ENCODE results near the gene CRX. TPM values are rescaled to one million over a fixed set of nuclear protein-coding genes. Genes with fewer than 3 reads are reported as not detected.
"Not testable (repeated sequence)": the region's sequence is repeated elsewhere in the genome, so short reads cannot be mapped to it uniquely, and the experiment has no call there.

CRX gene
- total RNA-seq, 1 donor from 2014 or later: not detected

DNA sequence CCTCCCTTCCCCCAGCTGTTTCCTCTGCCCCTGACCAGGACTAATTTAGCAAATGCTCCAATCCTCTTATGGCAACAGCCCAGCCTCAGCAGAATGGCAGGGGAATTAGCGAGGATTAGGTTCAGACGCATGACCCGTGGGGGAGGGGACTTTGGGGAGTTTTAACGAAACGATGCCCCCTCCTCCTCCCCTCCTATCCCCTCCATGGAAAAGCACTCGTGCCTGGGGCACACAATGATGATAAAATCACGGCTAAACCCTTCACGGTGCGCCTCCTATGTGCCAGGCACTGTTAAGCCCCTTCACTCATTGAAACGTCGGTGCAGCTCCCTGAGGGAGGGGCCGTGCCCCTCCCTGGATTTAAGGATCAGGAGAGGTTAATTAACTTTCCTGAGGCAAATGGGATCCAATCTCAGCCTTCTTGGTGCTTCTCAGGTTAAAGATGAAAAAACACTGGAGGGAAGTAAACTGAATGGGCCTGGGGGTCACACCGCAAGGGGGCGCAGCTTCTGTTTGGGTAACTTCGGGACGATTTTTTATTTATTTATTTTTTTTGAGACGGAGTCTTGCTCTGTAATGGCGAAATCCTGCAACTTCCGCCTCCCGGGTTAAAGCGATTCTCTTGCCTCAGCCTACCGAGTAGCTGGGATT lies 27.2 kb downstream of the CRX start:
- Mint-ChIP-seq H3K27me3 (ENCODE audit: low read depth) (peaks cover 26% of the 10 kb centered on the region), H3K4me3 (ENCODE audit: low read depth) (no peak overlapping the region), H3K4me1 (ENCODE audit: low read depth) (peaks cover 2% of the 10 kb centered on the region), H3K9me3 (no peaks in the 10 kb centered on the region), H3K36me3 (ENCODE audit: low read depth) (no peaks in the 10 kb centered on the region), H3K27ac (no peak overlapping the region)
- intact Hi-C loops (cut with micrococcal nuclease): no loop called here
- peak; percentile 10 for DNase-seq (ENCODE audit: low spot score)

DNA sequence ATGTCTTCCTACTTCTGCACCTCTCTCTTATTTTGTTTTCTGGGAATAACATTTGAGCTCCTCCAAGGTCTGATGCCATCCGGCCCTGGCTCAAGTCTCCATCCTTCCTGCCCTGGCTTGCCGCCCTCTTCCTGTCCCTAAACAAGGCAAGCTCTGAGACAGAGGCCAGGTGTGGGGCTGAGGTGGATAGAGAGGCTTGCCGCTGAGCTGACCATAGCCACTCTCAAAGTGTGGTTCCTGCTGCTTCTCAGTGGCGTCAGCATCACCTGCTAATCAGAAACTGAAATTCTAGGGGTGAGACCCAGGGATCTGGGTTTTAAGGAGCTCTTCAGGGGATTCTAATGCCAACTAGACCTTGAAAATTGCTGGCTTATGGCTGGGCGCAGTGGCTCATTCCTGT lies 31.3 kb downstream of the CRX start:
- DNase-seq (ENCODE audit: low spot score): no peak
- Mint-ChIP-seq H3K36me3 (ENCODE audit: low read depth) (no peaks in the 10 kb centered on the region), H3K27ac (no peak overlapping the region), H3K4me3 (ENCODE audit: low read depth) (no peak overlapping the region), H3K27me3 (ENCODE audit: low read depth) (peaks cover 28% of the 10 kb centered on the region), H3K9me3 (no peaks in the 10 kb centered on the region), H3K4me1 (ENCODE audit: low read depth) (peaks cover 5% of the 10 kb centered on the region)
- intact Hi-C loops (cut with micrococcal nuclease): no loop called here

DNA sequence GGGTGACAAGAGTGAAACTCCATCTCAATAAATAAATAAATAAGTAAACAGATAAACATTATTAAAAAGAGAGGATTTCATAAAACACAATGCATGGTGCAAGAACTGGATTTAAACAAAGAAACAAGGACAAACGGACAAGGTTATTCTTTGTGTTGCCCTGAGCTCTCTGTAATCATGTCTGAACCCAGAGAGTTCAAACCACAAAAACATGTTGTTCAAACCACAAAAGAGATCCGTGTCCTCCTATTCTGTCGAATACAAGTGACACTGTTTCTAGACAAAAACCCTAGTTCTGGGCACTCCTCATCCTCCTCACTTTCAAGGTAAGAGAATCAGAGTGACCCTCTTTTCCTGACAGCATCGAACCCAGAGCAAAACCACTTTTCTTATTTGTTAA lies 32.7 kb downstream of the CRX start:
- no peaks in the 10 kb centered on the region for H3K36me3 Mint-ChIP-seq (ENCODE audit: low read depth)
- intact Hi-C loops (cut with micrococcal nuclease): no loop called here
- no peak overlapping the region for H3K4me3 Mint-ChIP-seq (ENCODE audit: low read depth)
- no peaks in the 10 kb centered on the region for H3K9me3 Mint-ChIP-seq
- DNase-seq (ENCODE audit: low spot score): no peak
- H3K27ac Mint-ChIP-seq: no peak overlapping the region
- H3K4me1 Mint-ChIP-seq (ENCODE audit: low read depth): peaks cover 3% of the 10 kb centered on the region
- H3K27me3 Mint-ChIP-seq (ENCODE audit: low read depth): peaks cover 19% of the 10 kb centered on the region

DNA sequence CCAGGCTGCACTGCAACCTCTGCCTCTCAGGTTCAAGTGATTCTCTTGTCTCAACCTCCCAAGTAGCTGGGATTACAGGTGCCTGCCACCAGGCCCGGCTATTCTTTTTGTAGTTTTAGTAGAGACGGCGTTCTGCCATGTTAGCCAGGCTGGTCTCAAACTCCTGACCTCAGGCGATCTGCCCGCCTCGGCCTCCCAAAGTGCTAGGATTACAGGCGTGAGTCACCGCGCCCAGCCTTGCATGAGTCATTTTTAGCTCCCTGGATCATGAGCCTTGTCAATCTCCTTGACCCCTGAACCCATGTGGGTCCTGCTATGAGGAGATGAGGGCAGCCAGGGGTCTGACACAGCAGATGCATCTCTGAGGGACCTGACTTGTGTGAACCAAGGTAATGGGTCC lies 36.5 kb downstream of the CRX start:
- H3K4me1 Mint-ChIP-seq (ENCODE audit: low read depth); intact Hi-C loops (cut with micrococcal nuclease); H3K9me3 Mint-ChIP-seq; H3K4me3 Mint-ChIP-seq (ENCODE audit: low read depth); DNase-seq (ENCODE audit: low spot score); H3K27me3 Mint-ChIP-seq (ENCODE audit: low read depth); H3K36me3 Mint-ChIP-seq (ENCODE audit: low read depth); H3K27ac Mint-ChIP-seq: not testable (repeated sequence)

DNA sequence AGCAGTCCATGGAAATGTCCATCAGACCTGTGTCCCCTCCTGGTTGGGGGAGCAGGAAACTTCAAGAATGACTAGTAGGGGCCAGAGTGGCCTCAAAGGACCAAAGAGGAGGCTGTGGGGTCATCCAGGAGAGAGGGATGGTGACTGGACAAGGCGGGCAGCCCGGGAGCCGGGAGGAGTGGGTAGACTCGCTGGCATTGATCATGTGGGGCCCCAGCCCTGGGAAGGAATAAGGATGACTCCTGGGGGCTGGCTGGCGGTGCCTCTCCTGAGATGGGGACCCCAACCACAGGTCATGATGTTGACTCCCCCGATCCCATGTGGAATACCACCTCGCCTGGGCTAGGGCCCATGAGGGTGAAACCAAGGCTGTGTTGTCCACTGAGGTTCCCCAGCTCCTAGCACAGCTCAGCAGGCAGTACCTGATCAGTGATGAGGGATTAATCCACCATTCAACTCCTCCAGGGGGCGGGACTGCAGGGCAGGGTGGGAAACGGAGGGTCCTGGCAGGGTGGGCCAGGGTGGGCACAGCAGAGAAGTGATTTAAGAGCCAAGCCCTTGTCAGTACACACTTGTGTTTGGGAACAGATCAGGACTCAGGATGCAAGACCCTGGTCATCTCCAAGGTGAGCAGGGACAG lies 37.0 kb downstream of the CRX start, which contains the start of gene TPRX2:
TPRX2 (plus strand) TSS at position 590 of the 640 bp plus-strand sequence; CDS start at position 602, 12 bp downstream.
- H3K36me3 Mint-ChIP-seq (ENCODE audit: low read depth); H3K4me3 Mint-ChIP-seq (ENCODE audit: low read depth); H3K4me1 Mint-ChIP-seq (ENCODE audit: low read depth); H3K27ac Mint-ChIP-seq; H3K9me3 Mint-ChIP-seq; intact Hi-C loops (cut with micrococcal nuclease); H3K27me3 Mint-ChIP-seq (ENCODE audit: low read depth); DNase-seq (ENCODE audit: low spot score): not testable (repeated sequence)

DNA sequence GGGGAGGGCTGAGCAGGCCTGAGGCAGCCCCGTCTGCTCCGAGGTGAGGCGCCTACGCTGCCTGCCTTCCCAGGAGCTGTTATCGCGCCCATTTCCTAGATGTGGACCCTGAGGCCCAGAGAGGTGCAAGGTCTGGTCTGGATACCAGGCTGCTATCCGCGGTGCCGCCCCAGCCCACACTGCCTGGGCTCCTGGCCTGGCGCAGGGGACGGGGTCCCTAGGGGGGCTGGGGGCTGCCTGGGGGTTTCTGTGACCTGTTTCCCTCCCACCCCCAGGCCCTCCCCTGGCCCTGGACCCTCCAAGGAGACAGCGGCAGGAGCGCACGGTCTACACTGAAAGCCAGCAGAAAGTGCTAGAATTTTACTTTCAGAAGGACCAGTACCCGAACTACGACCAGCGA lies 38.1 kb downstream of the CRX start:
- not testable (repeated sequence) for H3K4me3 Mint-ChIP-seq (ENCODE audit: low read depth); H3K4me1 Mint-ChIP-seq (ENCODE audit: low read depth); H3K27me3 Mint-ChIP-seq (ENCODE audit: low read depth); H3K36me3 Mint-ChIP-seq (ENCODE audit: low read depth); H3K9me3 Mint-ChIP-seq; H3K27ac Mint-ChIP-seq; DNase-seq (ENCODE audit: low spot score)
- intact Hi-C loops (cut with micrococcal nuclease): loop anchor here (5.0 kb wide), 1 partner anchor 48 kb away; no protein-coding TSS in a partner anchor

DNA sequence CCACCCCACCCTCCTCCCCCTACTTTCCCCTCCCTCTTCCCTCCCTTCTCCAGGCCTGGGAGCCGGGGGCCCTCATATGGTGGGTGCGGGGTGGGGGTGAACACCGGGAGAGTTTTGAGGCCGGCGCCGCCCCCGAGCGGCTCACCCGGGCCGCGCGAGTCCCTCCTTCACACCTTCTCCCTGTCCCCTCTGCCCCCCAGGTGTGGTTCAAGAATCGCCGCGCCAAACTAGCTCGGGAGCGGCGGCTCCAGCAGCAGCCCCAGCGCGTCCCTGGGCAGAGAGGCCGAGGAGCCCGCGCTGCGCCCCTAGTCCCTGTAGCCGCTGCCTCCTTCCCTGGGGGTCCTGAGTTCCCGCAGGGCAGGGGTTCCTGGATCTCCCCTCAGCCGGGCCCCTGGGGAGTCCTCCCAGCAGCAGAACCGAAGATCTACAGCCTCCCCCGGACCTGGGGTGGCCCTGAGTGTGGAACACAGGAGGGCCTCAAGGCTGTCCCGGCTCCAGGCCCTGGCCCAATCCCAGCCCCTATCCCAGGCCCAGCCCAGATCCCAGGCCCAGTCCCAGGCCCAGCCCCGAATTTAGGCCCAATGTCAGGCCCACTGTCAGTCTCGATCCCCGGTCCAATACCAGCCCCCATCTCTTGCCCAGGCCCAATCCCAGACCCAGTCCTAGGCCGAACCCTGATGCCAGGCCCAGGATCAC lies 39.0 kb downstream of the CRX start:
- no peak overlapping the region for H3K4me3 Mint-ChIP-seq (ENCODE audit: low read depth)
- no peaks in the 10 kb centered on the region for H3K4me1 Mint-ChIP-seq (ENCODE audit: low read depth)
- no peaks in the 10 kb centered on the region for H3K9me3 Mint-ChIP-seq
- no peaks in the 10 kb centered on the region for H3K27me3 Mint-ChIP-seq (ENCODE audit: low read depth)
- H3K36me3 Mint-ChIP-seq (ENCODE audit: low read depth): no peaks in the 10 kb centered on the region
- no peak for DNase-seq (ENCODE audit: low spot score)
- no peak overlapping the region for H3K27ac Mint-ChIP-seq
- intact Hi-C loops (cut with micrococcal nuclease): loop anchor here (5.0 kb wide), 1 partner anchor 48 kb away; no protein-coding TSS in a partner anchor

DNA sequence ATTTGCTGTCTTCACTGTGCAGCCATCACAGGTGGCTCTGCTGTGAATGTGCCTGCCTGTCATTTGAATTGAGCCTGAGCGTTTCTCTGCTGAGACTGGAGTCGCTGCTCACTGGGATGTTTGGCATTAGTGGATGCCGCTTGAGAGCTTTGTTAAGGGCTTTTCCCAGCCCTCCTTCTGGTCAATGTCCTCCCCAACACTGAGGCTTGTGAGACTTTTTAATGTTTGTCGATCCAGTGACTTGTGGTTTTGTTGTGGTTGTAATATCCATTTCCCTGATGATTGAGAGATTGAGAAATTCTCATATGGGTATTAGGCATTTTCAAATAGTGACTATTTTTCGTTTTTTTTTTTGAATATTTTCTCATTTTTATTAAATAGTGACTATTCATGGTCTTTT lies 39.9 kb downstream of the CRX start:
- H3K4me1 Mint-ChIP-seq (ENCODE audit: low read depth): no peaks in the 10 kb centered on the region
- H3K27me3 Mint-ChIP-seq (ENCODE audit: low read depth): no peaks in the 10 kb centered on the region
- H3K27ac Mint-ChIP-seq: no peak overlapping the region
- H3K4me3 Mint-ChIP-seq (ENCODE audit: low read depth): no peak overlapping the region
- H3K9me3 Mint-ChIP-seq: no peaks in the 10 kb centered on the region
- no peaks in the 10 kb centered on the region for H3K36me3 Mint-ChIP-seq (ENCODE audit: low read depth)
- no peak for DNase-seq (ENCODE audit: low spot score)
- intact Hi-C loops (cut with micrococcal nuclease): loop anchor here (5.0 kb wide), 1 partner anchor 49 kb away; no protein-coding TSS in a partner anchor

DNA sequence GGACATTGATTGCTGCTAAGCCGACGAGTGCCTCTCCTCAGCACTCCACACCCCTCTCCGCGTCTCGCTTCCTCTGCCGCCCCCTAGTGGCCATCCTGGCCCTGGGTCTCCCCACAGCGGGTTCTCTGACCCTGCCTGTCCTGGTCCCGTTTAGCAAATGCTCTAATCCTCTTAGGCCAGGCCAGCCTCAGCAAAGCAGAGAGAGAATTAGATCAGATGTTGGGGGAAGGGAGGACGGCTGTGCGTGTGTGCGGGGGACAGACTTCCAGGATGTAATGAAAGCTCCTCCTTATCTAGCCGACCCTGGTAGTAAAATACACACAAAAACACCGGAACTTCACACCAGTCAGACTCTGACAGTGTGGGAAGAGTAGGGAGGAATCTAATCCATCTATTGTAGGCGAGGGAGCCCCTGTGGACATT lies 41.8 kb downstream of the CRX start:
- Mint-ChIP-seq H3K27ac (no peak overlapping the region), H3K36me3 (ENCODE audit: low read depth) (no peaks in the 10 kb centered on the region), H3K27me3 (ENCODE audit: low read depth) (no peaks in the 10 kb centered on the region), H3K4me3 (ENCODE audit: low read depth) (no peak overlapping the region), H3K9me3 (no peaks in the 10 kb centered on the region), H3K4me1 (ENCODE audit: low read depth) (no peaks in the 10 kb centered on the region)
- intact Hi-C loops (cut with micrococcal nuclease): loop anchor here (5.0 kb wide), 1 partner anchor 51 kb away; no protein-coding TSS in a partner anchor
- peak; percentile 69 for DNase-seq (ENCODE audit: low spot score)

DNA sequence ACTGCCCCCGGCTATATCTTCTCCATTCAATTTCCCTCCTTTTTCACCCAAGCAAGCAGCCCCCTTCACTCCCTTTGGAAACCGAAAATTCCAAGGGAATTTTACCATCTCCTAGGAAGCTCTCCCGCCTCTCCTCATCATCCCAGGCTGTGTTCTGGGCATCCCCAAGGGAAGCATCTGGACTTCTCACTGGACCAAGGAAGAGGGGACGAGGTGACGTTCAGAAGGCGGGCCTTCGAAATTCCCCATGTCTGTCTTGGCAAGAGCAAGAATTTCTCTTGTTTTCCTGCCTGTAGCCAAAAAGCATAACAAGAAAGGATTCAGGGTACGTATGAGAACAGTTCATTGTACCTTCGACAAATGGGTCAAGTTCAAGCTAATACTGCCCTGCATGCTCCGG lies 43.4 kb downstream of the CRX start:
- H3K4me3 Mint-ChIP-seq (ENCODE audit: low read depth): no peak overlapping the region
- no peaks in the 10 kb centered on the region for H3K36me3 Mint-ChIP-seq (ENCODE audit: low read depth)
- DNase-seq (ENCODE audit: low spot score): no peak
- H3K4me1 Mint-ChIP-seq (ENCODE audit: low read depth): no peaks in the 10 kb centered on the region
- H3K27me3 Mint-ChIP-seq (ENCODE audit: low read depth): no peaks in the 10 kb centered on the region
- intact Hi-C loops (cut with micrococcal nuclease): no loop called here
- no peaks in the 10 kb centered on the region for H3K9me3 Mint-ChIP-seq
- H3K27ac Mint-ChIP-seq: no peak overlapping the region

DNA sequence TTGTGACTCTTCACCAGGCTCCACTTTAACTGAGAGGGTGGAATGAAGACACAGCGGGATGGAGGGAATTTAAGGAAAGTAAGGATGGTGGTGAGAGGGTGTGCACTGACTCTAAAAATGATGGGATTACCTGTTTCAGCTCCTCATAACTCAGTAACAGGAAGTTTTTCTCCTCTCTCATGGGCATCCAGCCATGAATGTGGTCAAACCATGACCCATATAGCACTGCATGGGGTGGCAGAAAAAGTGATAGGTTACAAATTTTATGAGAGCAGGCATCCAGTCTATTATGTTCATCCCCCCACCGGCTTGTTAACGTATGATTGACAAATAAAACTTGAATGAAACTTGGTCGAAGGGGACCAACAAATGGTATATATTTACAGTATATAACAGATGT lies 57.2 kb downstream of the CRX start:
- intact Hi-C loops (cut with micrococcal nuclease): no loop called here
- H3K9me3 Mint-ChIP-seq: peaks cover 4% of the 10 kb centered on the region
- H3K27me3 Mint-ChIP-seq (ENCODE audit: low read depth): no peaks in the 10 kb centered on the region

DNA sequence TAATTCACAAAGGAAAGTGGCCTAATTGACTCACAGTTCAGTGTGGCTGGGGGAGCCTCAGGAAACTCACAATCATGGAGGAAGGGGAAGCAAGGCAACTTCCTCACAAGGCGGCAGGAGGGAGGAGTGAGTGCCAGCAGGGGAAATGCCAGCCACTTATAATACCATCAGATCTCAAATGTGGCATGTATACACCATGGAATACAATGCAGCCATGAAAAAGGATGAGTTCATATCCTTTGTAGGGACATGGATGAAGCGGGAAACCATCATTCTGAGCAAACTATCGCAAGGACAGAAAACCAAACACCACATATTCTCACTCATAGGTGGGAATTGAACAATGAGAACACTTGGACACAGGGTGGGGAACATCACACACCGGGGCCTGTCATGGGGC lies 57.6 kb downstream of the CRX start:
- H3K9me3 Mint-ChIP-seq; H3K36me3 Mint-ChIP-seq (ENCODE audit: low read depth); intact Hi-C loops (cut with micrococcal nuclease); H3K27ac Mint-ChIP-seq; H3K4me1 Mint-ChIP-seq (ENCODE audit: low read depth); H3K4me3 Mint-ChIP-seq (ENCODE audit: low read depth); H3K27me3 Mint-ChIP-seq (ENCODE audit: low read depth); DNase-seq (ENCODE audit: low spot score): not testable (repeated sequence)

More for the DNA sequence above, 57.2 kb downstream of the CRX start:
- Mint-ChIP-seq H3K4me1 (ENCODE audit: low read depth) (no peaks in the 10 kb centered on the region), H3K4me3 (ENCODE audit: low read depth) (no peak overlapping the region), H3K27ac (no peak overlapping the region), H3K36me3 (ENCODE audit: low read depth) (no peaks in the 10 kb centered on the region)
- no peak for DNase-seq (ENCODE audit: low spot score)

DNA sequence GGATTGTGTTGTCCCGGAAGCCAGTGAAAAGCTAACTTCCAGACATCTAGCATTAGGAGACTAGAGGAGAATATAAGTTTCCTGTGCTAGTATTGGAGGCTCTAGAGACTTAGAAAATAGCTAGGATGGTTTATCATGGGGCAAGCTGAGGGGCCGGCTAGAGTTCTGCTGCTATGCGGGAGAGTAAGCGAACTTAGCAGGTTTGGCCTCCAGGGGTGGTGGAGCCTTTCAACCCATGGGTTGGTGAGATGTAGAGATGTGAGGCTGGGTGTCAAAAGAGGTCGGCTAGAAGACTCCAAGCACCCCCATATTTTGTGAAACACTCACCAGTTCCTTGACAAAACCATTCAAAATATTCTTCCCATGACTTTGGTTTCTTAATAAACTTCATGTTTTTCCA lies 60.0 kb downstream of the CRX start:
- Mint-ChIP-seq H3K9me3 (peaks cover 4% of the 10 kb centered on the region), H3K4me1 (ENCODE audit: low read depth) (no peaks in the 10 kb centered on the region), H3K36me3 (ENCODE audit: low read depth) (no peaks in the 10 kb centered on the region), H3K27ac (no peak overlapping the region), H3K27me3 (ENCODE audit: low read depth) (peaks cover 5% of the 10 kb centered on the region), H3K4me3 (ENCODE audit: low read depth) (no peak overlapping the region)
- no peak for DNase-seq (ENCODE audit: low spot score)
- intact Hi-C loops (cut with micrococcal nuclease): no loop called here

All from activated T-helper 2 cell treated with anti-CD3 and anti-CD28 coated beads, Interferon-gamma antibody, Interleukin-2, Interleukin-4, amounts not matched to agents 10 μg/mL and 5 μg/mL and 100 μg/mL, durations not matched to agents 14 hours and 24 hours and 36 hours (primary cell).